Nasal cavity respiratory epithelium epithelial cell of viscerocranial mucosa (primary cell): ENCODE results near the gene OR1A2. TPM values are rescaled to one million over a fixed set of nuclear protein-coding genes. Genes with fewer than 3 reads are reported as not detected.

ENCODE experiments used
- total RNA-seq: library from RNA; depleted of rRNA; stranded (reverse); fragments of >200 nt; gene quantifications from 2 replicates; pipeline ENCODE4 v1.2.3, GENCODE V29; 2014

OR1A2 gene, protein sequence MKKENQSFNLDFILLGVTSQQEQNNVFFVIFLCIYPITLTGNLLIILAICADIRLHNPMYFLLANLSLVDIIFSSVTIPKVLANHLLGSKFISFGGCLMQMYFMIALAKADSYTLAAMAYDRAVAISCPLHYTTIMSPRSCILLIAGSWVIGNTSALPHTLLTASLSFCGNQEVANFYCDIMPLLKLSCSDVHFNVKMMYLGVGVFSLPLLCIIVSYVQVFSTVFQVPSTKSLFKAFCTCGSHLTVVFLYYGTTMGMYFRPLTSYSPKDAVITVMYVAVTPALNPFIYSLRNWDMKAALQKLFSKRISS
- not detected in 2 replicates for total RNA-seq

DNA sequence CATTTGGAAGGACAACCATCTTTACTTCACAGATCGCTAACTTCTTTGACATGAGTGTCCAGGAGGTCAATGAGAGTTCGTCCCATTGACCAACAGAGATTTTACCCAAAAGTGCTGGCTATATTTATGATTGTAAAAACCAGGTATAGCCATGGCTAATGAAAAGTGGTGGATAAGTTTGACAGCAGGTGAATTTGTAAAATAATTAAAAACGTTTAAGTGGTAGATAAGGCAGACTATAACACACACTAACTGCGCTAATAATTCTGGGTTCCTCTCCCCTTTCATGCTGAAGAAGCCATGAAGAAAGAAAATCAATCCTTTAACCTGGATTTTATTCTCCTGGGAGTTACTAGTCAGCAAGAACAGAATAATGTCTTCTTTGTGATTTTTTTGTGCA, at the start of gene OR1A2:
Gene OR1A2 (plus strand): TSS at position 301 of the 400 bp plus-strand sequence. CDS start 0 bp downstream, at position 301.

DNA sequence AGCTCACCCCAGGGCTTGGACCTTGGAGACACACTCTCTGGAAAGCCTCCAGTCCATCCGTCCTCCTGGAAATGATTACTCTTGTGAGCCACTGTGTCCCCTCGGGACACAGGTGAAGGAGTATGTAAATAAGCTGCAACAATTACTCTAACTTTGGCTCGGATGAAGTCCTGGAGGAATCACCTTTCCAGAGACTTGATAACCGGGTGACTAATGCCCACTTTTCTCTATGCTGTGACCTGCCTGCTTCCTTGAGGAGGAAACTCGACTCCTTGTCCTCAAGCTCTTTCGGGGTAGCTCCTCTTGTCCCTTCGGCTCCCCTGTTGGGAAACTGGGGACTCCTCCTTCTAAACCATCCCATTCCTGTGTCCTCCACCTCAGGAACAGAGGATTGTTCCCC, 10.0 kb downstream of the OR1A2 start, which contains the start of gene OR1A1:
Gene OR1A1 (plus strand): TSS at position 301 of the 400 bp plus-strand sequence. CDS start 7,954 bp downstream, outside the sequence.

Other genes starting within 250 kb of the OR1A2 start
- not detected in 2 replicates for gene OR1D5, start 133.9 kb upstream of the OR1A2 start, total RNA-seq
- not detected in 2 replicates for gene OR1D2, start 93.1 kb upstream of the OR1A2 start, total RNA-seq
- not detected in 2 replicates for gene OR1G1, start 70.0 kb upstream of the OR1A2 start, total RNA-seq
- gene OR1A1, start 10.1 kb downstream of the OR1A2 start, total RNA-seq, result under 0.01 TPM in 1 of 2 replicates, not detected in the other
- gene OR3A1, start 100.8 kb downstream of the OR1A2 start, total RNA-seq, result not detected in 2 replicates
- not detected in 2 replicates for gene OR3A2, start 188.8 kb downstream of the OR1A2 start, total RNA-seq
- gene OR1E1, start 200.9 kb downstream of the OR1A2 start, total RNA-seq, result not detected in 2 replicates
- gene OR3A3, start 213.9 kb downstream of the OR1A2 start, total RNA-seq, result not detected in 2 replicates
- gene OR1E2, start 236.3 kb downstream of the OR1A2 start, total RNA-seq, result not detected in 2 replicates